ENCODE results near the gene PCDH17. TPM values are rescaled to one million over a fixed set of nuclear protein-coding genes. Genes with fewer than 3 reads are reported as not detected.

Gene PCDH17
- total and polyA plus RNA-seq, 7 donors, result 0.18 to 1.4 (median 0.53) TPM

DNA sequence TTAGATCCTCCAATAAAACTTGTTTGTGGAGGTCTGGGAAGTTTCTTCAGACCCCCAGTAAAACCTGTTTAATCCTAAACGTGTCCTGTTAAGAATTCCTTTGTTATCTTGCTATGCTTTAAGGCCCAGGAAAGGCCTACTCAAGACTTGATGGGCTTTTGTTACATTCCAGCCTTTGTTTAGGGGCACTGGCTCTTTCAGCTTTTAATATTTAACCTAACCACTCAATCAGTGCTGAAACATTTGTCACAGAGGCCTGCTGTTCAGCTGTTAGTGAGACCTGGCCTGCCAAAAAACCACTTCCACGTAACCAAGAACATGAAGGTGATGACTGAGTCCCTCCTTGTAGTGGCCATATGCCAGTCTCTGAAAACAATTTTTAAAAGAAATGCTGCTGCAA is 41.7 kb downstream of the PCDH17 start:
- no peaks in the 10 kb centered on the region for H3K9me3 ChIP-seq
- no peaks in the 10 kb centered on the region for H3K36me3 ChIP-seq (ENCODE audit: insufficient read depth in 1 of 2, low read depth in 1 of 2)
- 38 to 50% (median 43%) methylated on average over 2 of the region's 2 CpGs for WGBS, 3 donors
- H3K4me1 ChIP-seq, result no peaks in the 10 kb centered on the region
- ATAC-seq, result no peak
- intact Hi-C loops (cut with DNase I), result no loop called here
- DNase-seq, result no peak
- no peak overlapping the region for H3K27ac ChIP-seq
- TF ChIP-seq CTCF (IDR thresholded peaks at IDR 0.05), result no peak
- no peaks in the 10 kb centered on the region for H3K27me3 ChIP-seq (ENCODE audit: insufficient read depth in 3 of 3, low read length in 2 of 3)
- H3K4me3 ChIP-seq, result no peak overlapping the region

- no peak for TF ChIP-seq CTCF (IDR thresholded peaks at IDR 0.05)
- intact Hi-C loops (cut with DNase I), result no loop called here
- DNase-seq (no peak), ATAC-seq (no peak)
- H3K4me3 ChIP-seq, result no peak overlapping the region
- H3K27me3 ChIP-seq (ENCODE audit: insufficient read depth in 3 of 3, low read length in 2 of 3), result no peaks in the 10 kb centered on the region
- 75 to 85% (median 81%) methylated on average over 2 of the region's 2 CpGs for WGBS, 3 donors
- H3K4me1 ChIP-seq, result no peaks in the 10 kb centered on the region
- H3K27ac ChIP-seq, result no peak overlapping the region
- H3K9me3 ChIP-seq, result no peaks in the 10 kb centered on the region
- H3K36me3 ChIP-seq (ENCODE audit: insufficient read depth in 1 of 2, low read depth in 1 of 2), result no peaks in the 10 kb centered on the region
Measured at GRCh38 chr13:57675526-57675925, 44.0 kb downstream of the PCDH17 start.

- no peak overlapping the region for H3K27ac ChIP-seq
- 95 to 100% (median 98%) methylated on average over 1 of the region's 1 CpG for WGBS, 3 donors
- intact Hi-C loops (cut with DNase I), result no loop called here
- no peaks in the 10 kb centered on the region for H3K36me3 ChIP-seq (ENCODE audit: insufficient read depth in 1 of 2, low read depth in 1 of 2)
- H3K4me1 ChIP-seq, result no peaks in the 10 kb centered on the region
- no peak for TF ChIP-seq CTCF (IDR thresholded peaks at IDR 0.05)
- no peaks in the 10 kb centered on the region for H3K9me3 ChIP-seq
- DNase-seq, result no peak
- no peak for ATAC-seq
- no peak overlapping the region for H3K4me3 ChIP-seq
- no peaks in the 10 kb centered on the region for H3K27me3 ChIP-seq (ENCODE audit: insufficient read depth in 3 of 3, low read length in 2 of 3)
Measured at GRCh38 chr13:57680609-57681008, 49.1 kb downstream of the PCDH17 start.

DNA sequence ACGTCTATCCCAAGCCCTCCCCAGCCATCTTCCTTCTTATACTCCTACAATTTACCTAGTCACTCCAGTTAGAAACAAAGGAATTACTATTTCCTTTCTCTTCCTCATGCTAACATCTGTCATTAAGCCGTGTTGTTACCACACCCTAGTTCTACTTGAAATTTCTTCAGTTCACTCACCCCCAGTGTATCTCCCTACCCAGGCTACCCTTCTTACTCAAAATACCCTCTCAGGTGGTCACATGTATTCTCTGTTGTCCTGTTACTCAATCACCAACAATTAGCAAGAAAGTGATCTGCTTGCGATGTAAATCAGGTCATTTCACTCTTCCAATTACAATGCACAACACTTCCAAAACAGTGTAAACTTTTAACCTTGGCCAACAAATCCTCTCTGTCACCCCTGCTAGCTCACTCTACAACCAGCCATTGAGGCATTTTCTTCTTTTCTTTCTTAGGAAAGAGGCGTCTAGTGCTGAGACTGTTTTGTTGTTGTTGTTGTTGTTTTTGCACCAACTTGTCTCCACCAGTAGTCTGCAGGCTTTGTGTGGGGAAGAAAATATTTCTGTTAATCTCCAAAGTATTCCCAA is 50.7 kb downstream of the PCDH17 start:
- no peaks in the 10 kb centered on the region for H3K9me3 ChIP-seq
- DNase-seq (no peak), ATAC-seq (no peak)
- no peaks in the 10 kb centered on the region for H3K36me3 ChIP-seq (ENCODE audit: insufficient read depth in 1 of 2, low read depth in 1 of 2)
- WGBS, 3 donors, result 56 to 67% (median 57%) methylated on average over 4 of the region's 4 CpGs
- no peak overlapping the region for H3K27ac ChIP-seq
- TF ChIP-seq CTCF (IDR thresholded peaks at IDR 0.05), result no peak
- intact Hi-C loops (cut with DNase I), result no loop called here
- no peaks in the 10 kb centered on the region for H3K4me1 ChIP-seq
- H3K27me3 ChIP-seq (ENCODE audit: insufficient read depth in 3 of 3, low read length in 2 of 3), result no peaks in the 10 kb centered on the region
- no peak overlapping the region for H3K4me3 ChIP-seq

GRCh38 chr13:57698851-57699250 is 67.3 kb downstream of the PCDH17 start:
- Histone ChIP-seq H3K36me3 (ENCODE audit: insufficient read depth in 1 of 2, low read depth in 1 of 2) (no peaks in the 10 kb centered on the region), H3K27ac (no peak overlapping the region), H3K4me3 (no peak overlapping the region), H3K27me3 (ENCODE audit: insufficient read depth in 3 of 3, low read length in 2 of 3) (no peaks in the 10 kb centered on the region), H3K9me3 (no peaks in the 10 kb centered on the region), H3K4me1 (no peaks in the 10 kb centered on the region)
- DNase-seq (no peak), ATAC-seq (no peak)
- WGBS, 3 donors, result 83 to 86% (median 84%) methylated on average over 4 of the region's 4 CpGs
- TF ChIP-seq CTCF (IDR thresholded peaks at IDR 0.05), result no peak
- intact Hi-C loops (cut with DNase I), result no loop called here

All from psoas muscle (tissue), 8 donors.